DND-41 (cell line): ENCODE measurements around the gene C10orf95.

Experiments used
- ATAC-seq: fragments of 200-7000 bp; cut with Tn5 transposase; 3 replicates; pipeline ENCODE4 v1.9.1; 2021; ENCODE audit warnings: low read depth; ENCODE audit not compliant: insufficient read depth
- DNase-seq: peaks from one replicate; pipeline ENCODE4 v3.0.0-alpha.2; 2020
- H2AFZ ChIP-seq: 2 replicates; pipeline ENCODE4 v1.6.0; 2012; ENCODE audit warnings: low read depth, low read length
- H3K27ac ChIP-seq: 2 replicates; pipeline ENCODE4 v1.5.1; 2012; ENCODE audit warnings: low read length, inconsistent platforms
- H3K27me3 ChIP-seq: fragments of 200-600 bp; sonication (generic); 2 replicates; pipeline ENCODE4 v1.6.0; 2012; ENCODE audit warnings: low read length, mild to moderate bottlenecking, inconsistent platforms; ENCODE audit not compliant: insufficient read depth, poor library complexity
- H3K36me3 ChIP-seq: 2 replicates; pipeline ENCODE4 v1.5.1; 2012; ENCODE audit warnings: low read length, inconsistent platforms; ENCODE audit not compliant: insufficient read depth
- H3K4me1 ChIP-seq: 2 replicates; pipeline ENCODE4 v1.5.1; 2012; ENCODE audit warnings: mild to moderate bottlenecking, low read length; ENCODE audit not compliant: insufficient read depth
- H3K4me2 ChIP-seq: 2 replicates; pipeline ENCODE4 v1.6.0; 2012; ENCODE audit warnings: mild to moderate bottlenecking, moderate library complexity, low read length, inconsistent platforms; ENCODE audit not compliant: insufficient read depth
- H3K4me3 ChIP-seq, 2 experiments: fragments of 200-600 bp in 1 of 2; shearing (Covaris generic) in 1 of 2; 2 replicates each; pipeline ENCODE4 v1.5.1; 2012 to 2016; ENCODE audit warnings: inconsistent platforms in 2 of 2, low read length in 2 of 2, mild to moderate bottlenecking in 2 of 2, low read depth in 1 of 2, moderate library complexity in 1 of 2
- H3K79me2 ChIP-seq: 2 replicates; pipeline ENCODE4 v1.6.0; 2012; ENCODE audit warnings: low read length, inconsistent platforms; ENCODE audit not compliant: insufficient read depth
- H3K9ac ChIP-seq: 2 replicates; pipeline ENCODE4 v1.6.0; 2012; ENCODE audit warnings: low read depth, mild to moderate bottlenecking, inconsistent platforms, low read length, moderate library complexity
- H3K9me3 ChIP-seq: 2 replicates; pipeline ENCODE4 v1.5.1; 2012; ENCODE audit warnings: low read length, moderate library complexity, mild to moderate bottlenecking, inconsistent platforms; ENCODE audit not compliant: insufficient read depth, severe bottlenecking
- H4K20me1 ChIP-seq: 2 replicates; pipeline ENCODE4 v1.6.0; 2012; ENCODE audit warnings: low read length; ENCODE audit not compliant: insufficient read depth
- CTCF ChIP-seq: IDR thresholded peaks from 2 replicates; pipeline ENCODE4 v1.5.1; 2012; ENCODE audit warnings: borderline replicate concordance, low read length, moderate library complexity, mild to moderate bottlenecking; ENCODE audit not compliant: poor library complexity, severe bottlenecking; ENCODE audit errors: extremely low read depth
- EZH2 ChIP-seq: IDR thresholded peaks from 3 replicates; pipeline ENCODE4 v1.6.1; 2012; ENCODE audit warnings: borderline replicate concordance, low read depth, mild to moderate bottlenecking, moderate library complexity, low read length, inconsistent platforms; ENCODE audit not compliant: severe bottlenecking

Gene C10orf95

GRCh38 chr10:102421757-102422512, 29.4 kb downstream of the C10orf95 start:
- peaks cover 38% of the 10 kb centered on the region for H3K4me1 ChIP-seq
- peak overlapping the region; percentile 100 for H3K4me2 ChIP-seq
- no peaks in the 10 kb centered on the region for H3K9me3 ChIP-seq
- DNase-seq (no peak), ATAC-seq (no peak)
- peak overlapping the region; percentile 97; the same call in 1 of the 2 replicates for H2AFZ ChIP-seq
- no peaks in the 10 kb centered on the region for H3K27me3 ChIP-seq
- H3K79me2 ChIP-seq, result peaks cover 10% of the 10 kb centered on the region
- peaks cover 14% of the 10 kb centered on the region; the same call in 1 of the 2 replicates for H4K20me1 ChIP-seq
- H3K9ac ChIP-seq, result peak overlapping the region; percentile 75
- TF ChIP-seq CTCF, result no peak
- TF ChIP-seq EZH2, result no peak
- H3K4me3 ChIP-seq, result peak overlapping the region; percentile 73 to 95; a peak in 3 of 4 replicates
- H3K27ac ChIP-seq, result peak overlapping the region; percentile 92
- peaks cover 27% of the 10 kb centered on the region for H3K36me3 ChIP-seq

- peaks cover 38% of the 10 kb centered on the region for H3K4me1 ChIP-seq
- H3K9ac ChIP-seq, result peak overlapping the region; percentile 75
- H3K27ac ChIP-seq, result peak overlapping the region; percentile 92
- peak overlapping the region; percentile 97 for H2AFZ ChIP-seq
- H4K20me1 ChIP-seq, result peaks cover 14% of the 10 kb centered on the region; the same call in 1 of the 2 replicates
- no peaks in the 10 kb centered on the region for H3K9me3 ChIP-seq
- TF ChIP-seq EZH2 (no peak), CTCF (no peak)
- H3K79me2 ChIP-seq, result peaks cover 10% of the 10 kb centered on the region
- peak overlapping the region; percentile 100 for H3K4me2 ChIP-seq
- no peaks in the 10 kb centered on the region for H3K27me3 ChIP-seq
- ATAC-seq (no peak), DNase-seq (no peak)
- peak overlapping the region; percentile 73 to 95 for H3K4me3 ChIP-seq
- peaks cover 27% of the 10 kb centered on the region for H3K36me3 ChIP-seq
Measured at GRCh38 chr10:102421507-102421756, 29.9 kb downstream of the C10orf95 start.

GRCh38 chr10:102420714-102421506, 30.4 kb downstream of the C10orf95 start, which contains the start of gene FBXL15:
Gene FBXL15, plus strand, starts transcription at chr10:102420836. Its CDS starts 294 bp downstream, at chr10:102421130.
- ATAC-seq, result peak; percentile 81
- peaks cover 38% of the 10 kb centered on the region for H3K4me1 ChIP-seq
- TF ChIP-seq EZH2 (no peak), CTCF (no peak)

More at GRCh38 chr10:102420714-102421506, 30.4 kb downstream of the C10orf95 start, which contains the start of gene FBXL15:
- peak; percentile 93 for DNase-seq
- Histone ChIP-seq H3K4me2 (peak within 1 kb of the TSS; percentile 100), H3K9me3 (no peaks in the 10 kb centered on the region), H4K20me1 (peaks cover 12% of the 10 kb centered on the region; the same call in 1 of the 2 replicates), H3K27me3 (no peaks in the 10 kb centered on the region), H2AFZ (peak within 1 kb of the TSS; percentile 97), H3K4me3 (peak within 1 kb of the TSS; percentile 73 to 95), H3K9ac (peak within 1 kb of the TSS; percentile 75), H3K79me2 (peaks cover 10% of the 10 kb centered on the region), H3K27ac (peak within 1 kb of the TSS; percentile 92), H3K36me3 (peaks cover 27% of the 10 kb centered on the region)
